ENCODE results near the gene SPP2. TPM values are rescaled to one million over a fixed set of nuclear protein-coding genes. Genes with fewer than 3 reads are reported as not detected.
A peak's percentile ranks its signal among the peaks of the same experiment; 100 is the strongest.

The SPP2 gene
- total RNA-seq, 4 donors from 2014 or later = not detected

GRCh38 chr2:234025466-234025865, 25.0 kb upstream of the SPP2 start:
- 0 to 32% methylated on average over 1 to 10 of the region's 10 CpGs for WGBS, 2 donors (ENCODE audit: low coverage in 1 of 2)
- Histone ChIP-seq H3K36me3 (no peaks in the 10 kb centered on the region), H3K9me3 (no peaks in the 10 kb centered on the region), H3K27ac (no peak overlapping the region), H3K27me3 (no peaks in the 10 kb centered on the region), H3K4me3 (peak overlapping the region in 2 of 4 donors; percentile 5 to 29), H3K4me1 (peaks cover 0 to 12% (median 0%) of the 10 kb centered on the region in 4 donors)
- intact Hi-C loops (cut with DNase I; ENCODE audit: low total_unique reads) = no loop called here
- in situ Hi-C loops (cut with MboI; ENCODE audit: low pct_ligation_motif_present in 1 of 4, low pct_unique_long_range_greater_than_20kb in 1 of 4, low sequenced_read_pairs in 3 of 4) = no loop called here
- no peak for DNase-seq
- no peak for TF ChIP-seq POLR2A (IDR thresholded peaks at IDR 0.05)

GRCh38 chr2:234025891-234026401, 24.6 kb upstream of the SPP2 start:
- Histone ChIP-seq H3K36me3 (no peaks in the 10 kb centered on the region), H3K27ac (no peak overlapping the region), H3K4me3 (peak overlapping the region in 2 of 4 donors; percentile 5 to 29), H3K27me3 (no peaks in the 10 kb centered on the region), H3K9me3 (no peaks in the 10 kb centered on the region), H3K4me1 (peaks cover 0 to 12% (median 0%) of the 10 kb centered on the region in 4 donors)
- no peak for DNase-seq
- intact Hi-C loops (cut with DNase I; ENCODE audit: low total_unique reads) = no loop called here
- no peak for TF ChIP-seq CTCF (IDR thresholded peaks at IDR 0.05)
- no peak for TF ChIP-seq EP300 (IDR thresholded peaks at IDR 0.05; ENCODE audit: low read depth)
- no peak for TF ChIP-seq POLR2A (IDR thresholded peaks at IDR 0.05)
- no peak for TF ChIP-seq POLR2AphosphoS5 (IDR thresholded peaks at IDR 0.05)
- 60 to 80% methylated on average over 2 to 5 of the region's 5 CpGs for WGBS, 2 donors (ENCODE audit: low coverage in 1 of 2)
- in situ Hi-C loops (cut with MboI; ENCODE audit: low pct_ligation_motif_present in 1 of 4, low pct_unique_long_range_greater_than_20kb in 1 of 4, low sequenced_read_pairs in 3 of 4) = no loop called here

GRCh38 chr2:234026693-234027254, 23.7 kb upstream of the SPP2 start:
- TF ChIP-seq CTCF (IDR thresholded peaks at IDR 0.05) (no peak), EP300 (IDR thresholded peaks at IDR 0.05; ENCODE audit: low read depth) (no peak), POLR2A (IDR thresholded peaks at IDR 0.05) (no peak), POLR2AphosphoS5 (IDR thresholded peaks at IDR 0.05) (no peak)
- in situ Hi-C loops (cut with MboI; ENCODE audit: low pct_ligation_motif_present in 1 of 4, low pct_unique_long_range_greater_than_20kb in 1 of 4, low sequenced_read_pairs in 3 of 4) = no loop called here
- Histone ChIP-seq H3K36me3 (no peaks in the 10 kb centered on the region), H3K4me3 (no peak overlapping the region), H3K27me3 (no peaks in the 10 kb centered on the region), H3K9me3 (no peaks in the 10 kb centered on the region), H3K27ac (no peak overlapping the region), H3K4me1 (peaks cover 0 to 12% (median 0%) of the 10 kb centered on the region in 4 donors)
- 87 to 91% methylated on average over 7 to 10 of the region's 10 CpGs for WGBS, 2 donors (ENCODE audit: low coverage in 1 of 2)
- no peak for DNase-seq
- intact Hi-C loops (cut with DNase I; ENCODE audit: low total_unique reads) = no loop called here

GRCh38 chr2:234027641-234028040, 22.9 kb upstream of the SPP2 start:
- intact Hi-C loops (cut with DNase I; ENCODE audit: low total_unique reads) (no loop called here), in situ Hi-C loops (cut with MboI; ENCODE audit: low pct_ligation_motif_present in 1 of 4, low pct_unique_long_range_greater_than_20kb in 1 of 4, low sequenced_read_pairs in 3 of 4) (no loop called here)
- 79 to 83% methylated on average over 1 of the region's 1 CpG for WGBS, 2 donors (ENCODE audit: low coverage in 1 of 2)
- no peaks in the 10 kb centered on the region for H3K9me3 ChIP-seq
- peaks cover 0 to 12% (median 0%) of the 10 kb centered on the region in 4 donors for H3K4me1 ChIP-seq
- no peak overlapping the region for H3K27ac ChIP-seq
- TF ChIP-seq CTCF (IDR thresholded peaks at IDR 0.05) (no peak), POLR2AphosphoS5 (IDR thresholded peaks at IDR 0.05) (no peak), EP300 (IDR thresholded peaks at IDR 0.05; ENCODE audit: low read depth) (no peak)
- H3K27me3 ChIP-seq = no peaks in the 10 kb centered on the region
- no peaks in the 10 kb centered on the region for H3K36me3 ChIP-seq
- H3K4me3 ChIP-seq = no peak overlapping the region
- DNase-seq = no peak
